ENCODE data around the gene STAM.

The STAM gene

DNA sequence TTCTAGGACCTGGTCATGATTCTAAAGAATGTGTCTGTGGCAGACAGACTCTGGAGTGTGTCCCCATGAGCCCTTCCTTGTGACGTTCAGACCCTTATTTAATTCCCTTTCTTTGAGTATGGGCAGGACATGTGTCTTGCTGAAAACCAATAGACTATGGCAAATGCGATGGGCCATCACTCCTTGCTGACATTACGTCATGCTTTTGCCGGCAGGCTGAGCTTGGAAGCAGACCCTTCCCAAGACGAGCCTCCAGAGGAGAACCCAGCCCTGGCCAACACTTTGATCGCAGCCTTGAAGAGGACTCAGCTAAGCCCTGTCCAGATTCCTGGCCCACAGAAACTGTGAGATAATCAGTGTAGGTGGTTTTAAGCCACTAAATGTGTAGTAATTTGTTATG, 89.7 kb downstream of the STAM start:
- DNase-seq = no peak

DNA sequence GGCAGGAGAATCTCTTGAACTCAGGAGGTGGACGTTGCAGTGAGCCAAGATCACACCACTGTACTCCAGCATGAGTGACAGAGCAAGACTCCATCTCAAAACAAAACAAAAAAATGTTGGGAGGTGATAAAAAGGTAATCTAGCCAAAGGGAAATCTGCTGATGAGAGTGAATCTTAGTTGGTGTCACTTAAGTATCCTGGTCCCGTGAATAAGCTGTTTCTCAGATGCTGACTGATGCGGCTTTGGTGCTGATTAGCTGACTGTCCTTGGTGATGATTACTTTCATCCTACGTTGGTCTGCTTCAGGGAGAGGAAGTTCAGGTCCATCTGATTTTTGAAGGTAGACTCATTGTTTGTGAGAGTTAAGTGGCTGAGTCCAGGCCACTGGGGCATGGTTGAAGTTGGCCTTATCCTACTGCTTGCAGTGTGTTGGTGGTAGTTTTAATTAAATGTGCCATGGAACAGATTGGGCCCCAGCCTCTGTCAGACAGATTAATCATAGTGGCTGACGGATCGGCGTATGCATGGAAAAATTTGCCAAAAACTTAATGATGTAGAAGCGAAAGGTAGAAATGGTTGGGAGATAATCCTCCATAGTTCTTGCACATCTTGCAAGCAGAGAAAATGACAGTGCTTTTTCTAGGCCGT, 90.6 kb downstream of the STAM start:
- DNase-seq = no peak

DNA sequence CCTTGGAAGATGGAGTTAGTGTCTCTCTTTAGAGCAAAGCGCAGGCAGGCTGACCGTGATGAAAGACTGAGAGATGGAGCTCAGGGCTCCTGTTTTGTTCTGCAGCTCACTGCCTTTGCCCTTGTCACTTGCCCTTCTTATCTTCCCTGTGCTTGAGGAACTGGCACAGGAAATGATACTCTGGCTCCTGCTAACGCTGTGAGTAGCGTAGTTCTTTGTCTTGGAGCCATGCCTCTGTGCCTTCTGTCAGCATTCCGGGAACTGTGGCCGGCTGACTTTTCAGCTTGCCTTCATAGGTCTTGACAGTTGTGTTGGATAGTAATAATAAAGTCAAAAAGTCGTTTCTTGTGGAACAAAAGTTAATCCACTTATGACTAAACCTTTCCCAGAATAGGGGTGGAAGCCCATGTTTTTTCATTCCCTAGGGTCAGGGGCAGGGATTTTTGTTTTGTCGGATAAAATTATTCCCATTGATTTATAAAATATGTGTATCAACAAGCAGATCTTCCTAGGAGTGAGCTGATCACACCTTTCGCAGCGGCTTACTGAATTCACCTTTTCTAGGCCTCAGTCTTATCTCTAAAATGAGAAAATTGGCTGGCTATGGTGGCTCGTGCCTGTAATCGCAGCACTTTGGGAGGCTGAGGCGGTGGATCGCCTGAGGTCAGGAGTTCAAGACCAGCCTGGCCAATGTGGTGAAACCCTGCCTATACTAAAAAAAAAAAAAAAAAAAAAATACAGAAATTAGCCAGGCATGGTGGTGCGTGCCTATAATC, 91.4 kb downstream of the STAM start:
- DNase-seq = peak in 1 of 2 experiments; percentile 19

DNA sequence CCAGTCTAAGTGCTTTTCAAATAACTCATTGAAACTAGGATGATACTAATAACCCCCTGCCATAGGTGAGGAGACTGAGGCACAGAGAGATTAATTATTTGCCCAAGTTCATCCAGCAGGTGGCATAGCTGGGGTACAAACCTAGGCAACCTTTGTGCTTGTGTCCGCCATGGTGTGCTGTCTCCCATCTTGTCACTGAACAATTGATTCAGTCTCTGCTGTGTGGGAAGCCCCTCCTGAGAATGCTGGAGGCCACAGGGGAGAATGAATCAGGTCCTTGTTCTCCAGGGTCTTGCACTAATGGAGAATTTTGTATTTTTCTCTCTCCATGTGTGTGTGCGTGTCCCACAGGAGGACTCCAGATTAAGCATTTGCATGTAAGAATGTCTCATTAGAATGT, 92.3 kb downstream of the STAM start:
- no peak for DNase-seq

DNA sequence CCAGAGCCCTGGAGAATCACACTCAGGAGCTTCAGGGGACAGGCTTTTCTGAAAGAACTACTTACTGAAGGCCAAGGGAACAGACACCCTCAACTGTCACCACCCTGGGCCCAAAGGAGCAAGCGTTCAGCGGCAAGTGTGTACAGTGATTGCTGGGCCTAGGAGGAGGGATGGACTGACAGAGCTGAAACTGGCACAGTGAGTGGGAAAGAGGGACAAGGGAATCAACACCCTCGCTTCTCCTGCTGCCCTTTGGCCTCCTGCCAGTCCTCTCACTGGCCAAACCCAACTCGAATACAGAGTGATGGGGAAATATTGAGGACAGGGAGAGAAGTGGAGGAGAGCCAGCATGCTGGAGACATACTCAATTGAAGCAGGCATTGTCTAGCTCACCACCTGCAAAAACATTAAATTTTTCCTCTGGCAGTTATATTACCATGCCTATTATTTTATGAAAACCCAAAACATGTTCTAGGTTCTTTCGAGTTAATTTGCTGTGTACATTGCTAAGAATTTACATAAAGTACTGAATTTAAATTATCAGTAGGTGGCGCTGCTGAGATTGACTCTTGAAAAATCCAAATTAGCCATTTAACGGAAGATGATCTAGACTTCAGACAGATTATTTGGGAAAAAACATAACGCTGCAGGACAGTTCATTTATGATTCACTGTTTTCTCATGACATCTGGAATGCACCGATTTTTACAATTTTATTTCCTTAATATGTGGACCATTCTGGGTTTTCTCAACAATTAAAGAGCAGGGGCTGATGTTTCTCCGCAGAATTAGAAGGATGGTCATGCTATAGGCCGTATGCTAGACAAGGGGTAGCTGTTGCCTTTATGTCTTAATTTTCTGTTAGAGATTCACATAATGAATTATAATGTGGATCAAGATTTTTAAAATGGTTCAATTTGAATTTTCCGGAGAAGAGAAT, 93.3 kb downstream of the STAM start:
- DNase-seq = peak; percentile 85 to 87

DNA sequence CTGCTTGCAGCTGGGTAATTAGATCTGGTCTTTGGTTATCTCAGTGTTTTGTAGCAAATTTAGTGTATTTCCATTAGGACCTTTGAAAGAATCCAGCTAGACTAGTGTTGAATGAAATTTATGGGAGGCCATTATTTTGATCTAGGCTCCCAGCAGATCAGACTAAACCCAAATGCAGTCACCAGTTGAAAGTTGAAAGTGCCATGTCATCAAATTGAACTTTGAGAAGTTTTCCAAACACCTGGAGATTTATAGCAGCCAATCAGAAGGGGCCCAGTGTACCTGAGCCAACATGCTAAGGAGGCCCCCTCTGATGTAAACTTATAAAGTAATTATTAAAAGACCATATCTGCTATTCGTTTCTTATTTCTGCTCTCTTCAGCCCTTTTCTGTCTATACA, 96.7 kb downstream of the STAM start:
- DNase-seq = no peak

DNA sequence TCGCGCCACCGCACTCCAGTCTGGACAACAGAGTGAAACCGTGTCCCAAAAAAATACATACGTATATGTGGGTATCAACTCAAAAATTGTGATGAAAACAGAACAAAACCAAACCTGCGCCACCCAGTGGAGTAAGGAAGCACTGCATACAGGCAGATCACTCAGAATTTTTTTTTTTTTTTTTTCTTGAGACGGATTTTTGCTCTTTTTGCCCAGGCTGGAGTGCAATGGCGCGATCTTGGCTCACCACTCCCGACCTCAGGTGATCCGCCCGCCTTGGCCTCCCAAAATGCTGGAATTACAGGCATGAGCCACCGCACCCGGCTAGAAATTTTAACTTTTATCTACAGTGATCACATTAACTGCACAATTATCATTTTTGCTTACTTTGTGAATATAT, 99.0 kb downstream of the STAM start:
- peak; percentile 74 to 78 for DNase-seq

DNA sequence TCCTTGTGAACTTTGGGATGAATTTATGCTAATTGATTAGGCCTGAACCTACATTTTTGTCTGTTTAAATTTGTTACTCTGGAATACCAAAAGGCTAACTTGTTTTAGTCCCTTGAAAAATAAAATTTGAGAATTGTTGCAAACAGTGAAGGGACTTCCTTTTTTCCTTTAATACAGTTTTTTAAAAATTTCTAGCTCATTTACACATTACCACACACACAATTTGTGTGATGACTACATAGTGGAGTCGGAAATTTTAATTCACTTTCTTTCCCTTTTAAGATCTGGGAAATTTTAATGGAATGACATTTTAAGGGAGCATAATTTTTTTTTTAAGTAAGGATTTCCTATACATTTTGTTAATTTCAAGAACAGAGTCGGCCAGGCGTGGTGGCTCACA, 99.5 kb downstream of the STAM start:
- DNase-seq = peak in 1 of 2 experiments; percentile 20

DNA sequence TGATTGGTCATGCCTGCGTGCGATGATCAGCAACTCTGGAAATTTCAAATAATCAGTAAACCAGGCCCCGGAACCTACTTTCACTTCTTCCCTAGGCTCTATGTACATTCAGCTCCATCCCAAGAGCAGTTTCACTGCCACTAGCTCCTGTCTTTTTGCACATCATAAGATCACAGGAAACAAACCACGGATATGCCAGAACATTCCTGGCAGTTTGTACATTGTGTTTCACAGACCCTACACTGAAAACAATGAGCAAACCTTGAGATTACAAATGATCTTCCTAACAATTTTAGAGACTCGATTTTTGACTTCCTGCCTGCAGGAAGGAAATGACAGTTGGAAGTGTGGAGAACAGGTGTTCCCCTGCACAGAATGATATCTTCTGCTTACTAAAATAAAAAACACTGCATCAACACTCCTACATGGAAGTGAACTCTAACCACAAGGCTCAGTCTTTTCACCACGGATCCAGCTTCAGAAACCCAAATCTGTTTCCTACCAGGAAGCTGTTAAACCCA, 100.5 kb downstream of the STAM start:
- DNase-seq = peak; percentile 97 to 98

DNA sequence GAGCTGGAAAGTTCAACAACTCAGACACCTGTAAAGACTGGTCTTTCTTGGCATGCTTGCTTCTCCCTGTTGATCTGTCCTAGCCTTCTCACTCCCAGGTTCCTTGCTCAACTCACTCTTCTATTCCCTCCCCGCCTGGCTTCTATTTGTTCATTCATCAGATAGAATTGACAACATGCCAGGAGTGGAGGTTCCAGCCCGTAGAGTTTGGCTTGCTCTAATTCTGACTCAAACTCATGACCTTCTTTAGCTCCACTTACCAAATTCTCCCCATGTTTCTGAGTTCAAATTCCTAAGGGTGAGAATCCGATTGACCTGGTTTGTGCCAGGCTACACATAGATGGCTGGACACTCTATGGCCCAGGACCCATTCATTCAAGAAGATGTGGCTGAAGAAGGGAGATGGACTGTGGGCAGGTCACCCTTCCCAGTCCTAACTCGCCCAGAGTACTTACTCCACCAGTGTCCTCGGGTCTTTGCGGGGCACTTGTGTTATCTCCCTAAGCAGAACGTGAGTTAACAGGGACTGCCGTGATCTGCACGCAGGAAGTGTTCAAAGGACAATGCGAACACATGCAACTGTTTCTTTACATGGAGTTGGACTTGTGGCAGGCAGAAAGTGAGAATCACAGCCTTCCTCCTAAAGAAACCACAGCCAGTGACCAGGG, 104.1 kb downstream of the STAM start:
- DNase-seq = no peak

DNA sequence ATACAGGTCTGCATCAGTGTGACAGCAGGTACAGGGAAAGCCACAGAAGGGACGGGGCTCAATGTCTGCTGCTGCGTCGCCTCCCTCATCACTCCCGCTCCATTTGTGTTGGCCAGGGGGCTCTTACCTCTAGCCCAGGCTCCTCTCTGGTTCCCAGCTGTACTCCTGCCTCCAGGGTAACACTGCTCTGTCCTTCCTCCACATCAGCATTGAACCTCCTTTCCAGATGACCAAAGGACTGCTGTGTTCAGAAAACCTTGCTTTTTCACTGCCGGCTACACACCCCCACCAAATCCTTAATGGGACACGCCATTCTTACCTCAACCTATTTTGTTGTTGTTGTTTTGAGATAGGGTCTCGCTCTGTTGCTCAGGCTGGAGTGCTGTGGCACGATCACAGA, 105.9 kb downstream of the STAM start:
- DNase-seq = no peak

DNA sequence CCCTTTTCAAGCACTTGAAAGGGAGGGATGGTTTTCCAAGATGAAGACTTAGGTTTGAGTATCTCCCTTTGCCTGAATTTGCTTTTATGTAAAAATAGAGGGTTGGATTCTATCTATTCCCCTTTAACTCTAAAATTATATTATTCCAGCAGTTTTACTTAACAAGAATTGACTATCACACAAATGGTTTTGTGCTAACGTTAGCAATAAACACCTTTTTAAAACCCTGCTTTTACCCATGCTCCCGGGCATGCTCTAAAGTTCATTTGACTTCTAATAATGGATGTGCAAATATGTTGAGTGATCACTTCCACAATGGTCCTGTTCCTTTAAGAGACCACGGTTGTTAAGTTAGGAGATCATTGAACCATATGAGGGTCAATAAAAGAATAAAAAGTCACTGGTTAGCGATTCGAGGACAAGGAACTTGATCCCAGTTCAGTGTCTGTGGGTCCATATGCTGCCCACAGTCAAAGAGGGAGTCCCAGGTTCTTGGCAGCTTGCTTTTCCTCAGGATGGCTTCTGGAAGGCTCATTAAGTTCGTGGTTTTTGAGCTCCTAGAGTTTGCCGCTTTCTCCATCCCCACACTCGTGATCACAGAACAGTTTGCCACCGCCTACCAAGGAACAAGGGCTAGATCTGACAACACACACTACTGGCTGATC, 108.0 kb downstream of the STAM start, which contains the start of gene TMEM236:
Gene TMEM236, plus strand, starts transcription at position 421 of the 665 bp plus-strand sequence. Its CDS starts 95 bp downstream, at position 516.
- DNase-seq = no peak

DNA sequence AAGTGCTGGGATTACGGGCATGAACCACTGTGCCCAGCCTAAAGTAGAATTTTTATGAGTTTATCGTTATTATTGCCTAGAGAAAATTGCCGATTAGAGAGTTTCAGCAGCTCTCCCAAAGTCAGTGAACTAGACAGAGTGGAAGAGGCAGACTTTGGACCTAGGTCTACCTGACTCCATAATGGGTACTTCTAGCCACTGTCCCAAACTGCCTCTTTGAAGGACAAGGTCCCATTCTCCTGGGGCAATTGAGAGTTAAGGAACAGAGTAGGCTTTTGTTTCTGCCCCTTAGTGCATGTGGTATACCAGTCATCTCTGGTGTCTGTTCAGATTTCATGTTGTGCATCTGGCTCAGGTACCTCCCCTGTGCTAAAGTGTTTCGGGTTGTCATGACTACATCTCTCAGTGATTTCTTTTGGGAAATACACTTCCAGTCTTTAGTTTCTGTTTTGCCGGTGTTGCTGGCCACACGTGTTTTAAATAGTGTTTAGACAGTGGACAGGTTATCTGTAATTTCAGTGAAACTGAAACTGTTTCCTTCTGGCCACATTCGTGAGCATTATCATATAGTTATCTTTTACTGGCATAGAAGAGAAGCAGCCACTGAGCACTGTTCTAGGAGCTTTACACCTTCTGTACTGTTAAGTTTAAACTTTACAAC, 112.7 kb downstream of the STAM start:
- DNase-seq = no peak

DNA sequence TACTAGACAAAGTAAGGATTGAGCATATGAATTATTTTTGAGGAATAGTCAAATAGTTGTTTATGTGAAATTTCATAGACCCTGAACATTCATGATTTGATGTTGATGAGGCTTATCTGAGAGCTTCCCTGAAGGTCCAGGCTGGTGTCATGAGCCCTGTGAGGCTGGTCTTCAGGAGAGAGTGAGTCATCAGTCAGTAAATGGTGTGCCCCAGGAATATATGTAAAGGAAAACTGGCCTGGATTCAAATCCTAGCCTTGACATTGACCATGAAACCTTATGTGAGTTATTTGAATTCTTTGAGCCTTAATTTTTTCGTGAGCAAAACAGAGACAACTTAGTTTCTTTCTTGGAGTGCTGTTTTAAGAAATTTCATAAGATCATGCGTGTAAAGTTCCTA, 114.2 kb downstream of the STAM start:
- DNase-seq = no peak

DNA sequence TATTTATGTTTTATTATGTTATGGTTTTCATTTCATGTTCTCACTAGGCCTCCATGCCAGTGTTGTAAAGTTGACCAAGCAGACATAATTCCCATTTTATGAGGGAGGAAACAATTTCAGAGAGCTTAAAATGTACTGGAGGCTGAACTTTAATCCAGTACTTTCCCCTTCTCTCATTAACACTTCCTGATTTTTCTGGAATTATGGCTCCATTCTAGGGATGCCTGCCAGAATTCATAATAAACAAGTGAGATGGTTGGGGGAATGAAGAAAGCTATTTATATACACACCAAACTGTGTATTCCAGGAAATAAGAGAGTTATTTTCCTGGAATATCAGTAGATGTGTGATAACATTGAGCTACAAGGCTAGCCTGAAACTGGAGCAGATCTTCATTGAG, 114.9 kb downstream of the STAM start:
- no peak for DNase-seq

DNA sequence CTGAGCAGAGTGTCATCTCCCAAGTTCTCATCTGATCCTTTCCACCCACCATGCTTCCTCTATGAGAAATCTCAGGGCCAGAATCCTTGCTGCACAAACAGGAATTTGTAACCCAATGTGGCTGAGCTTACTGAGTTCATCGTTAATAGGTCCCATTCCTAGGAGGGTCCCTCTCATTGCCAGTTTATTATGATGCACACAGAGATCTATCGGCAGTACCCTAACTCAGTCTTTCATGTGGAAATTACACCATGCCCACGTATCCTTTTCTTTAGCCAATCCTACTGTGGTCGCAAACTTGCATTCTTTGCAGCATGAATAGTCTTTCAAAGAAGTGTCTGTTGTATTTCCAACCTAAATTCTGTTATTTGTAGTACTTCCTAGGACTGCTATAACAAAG, 120.2 kb downstream of the STAM start:
- DNase-seq = no peak

DNA sequence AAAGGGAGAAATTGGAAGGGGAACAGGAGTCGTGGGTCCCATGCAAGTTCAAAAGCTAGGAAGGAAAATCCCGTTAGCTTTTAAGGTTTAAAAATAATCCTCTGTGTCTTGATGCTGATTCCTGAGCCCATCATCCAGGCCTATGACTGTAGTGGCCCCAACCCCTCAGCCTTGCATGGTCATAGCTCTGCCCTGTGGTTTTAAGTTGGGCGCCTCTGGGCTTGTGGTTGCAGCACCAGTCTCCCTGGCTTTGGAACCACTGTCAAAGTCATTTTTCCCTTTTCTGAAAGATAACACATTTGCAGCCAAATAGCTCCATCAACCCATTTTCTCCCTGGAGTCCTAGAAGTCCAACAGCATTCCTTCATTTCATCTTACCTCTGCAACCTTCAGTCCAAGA, 121.7 kb downstream of the STAM start:
- no peak for DNase-seq

Measured in Kasumi-1 (cell line).